Endothelial cell of umbilical vein (primary cell): ENCODE data around the gene SLIT2. TPM values are rescaled to one million over a fixed set of nuclear protein-coding genes. Genes with fewer than 3 reads are reported as not detected.

Experiments
- BruUV-seq: library from RNA; stranded (reverse); fragments of 400-500 nt; replicated peaks from 2 replicates; lab custom pipeline; 2021; lab: Mats Ljungman, UMichigan
- CTCF ChIA-PET: fragments of 300-600, 350-600 bp; sonication (Branson Sonifier 250); formaldehyde crosslinking; loops from one replicate; lab custom pipeline; 2021; ENCODE audit warnings: antibody characterized with exemption, inconsistent platforms; lab: Charles Lee
- POLR2A ChIA-PET: fragments of 300-600, 350-600 bp; sonication (Branson Sonifier 250); formaldehyde crosslinking; loops from one replicate; lab custom pipeline; 2021; ENCODE audit warnings: antibody characterized with exemption, inconsistent platforms; lab: Charles Lee
- DNase-seq: peaks from one replicate; pipeline ENCODE4 v3.0.0-alpha.2; 2011; ENCODE audit warnings: low read depth, low spot score
- FAIRE-seq: peaks from 2 replicates; lab custom pipeline; 2011; peaks lifted over from hg19 to GRCh38; lab: Jason Lieb, UNC
- H2AFZ ChIP-seq: 2 replicates; pipeline ENCODE4 v1.6.0; 2012; ENCODE audit warnings: low read depth, low read length, control low read depth, inconsistent platforms
- H3K27ac ChIP-seq: 2 replicates; pipeline ENCODE4 v1.5.1; 2011; ENCODE audit warnings: low read depth, mild to moderate bottlenecking, control low read depth, low read length, moderate library complexity; ENCODE audit not compliant: insufficient read depth
- H3K27me3 ChIP-seq, 2 experiments: 2 replicates each; pipeline versions ENCODE4 v1.6.0 to v1.6.1; 2011; ENCODE audit warnings: low read length in 2 of 2, mixed read lengths in 1 of 2; ENCODE audit not compliant: control insufficient read depth in 2 of 2, insufficient read depth in 2 of 2
- H3K36me3 ChIP-seq, 2 experiments: 2 replicates in 1 of 2; 3 replicates in 1 of 2; pipeline ENCODE4 v1.5.1; 2011; ENCODE audit warnings: low read length in 2 of 2, mild to moderate bottlenecking in 1 of 2, moderate library complexity in 1 of 2; ENCODE audit not compliant: control insufficient read depth in 2 of 2, insufficient read depth in 2 of 2; ENCODE audit errors: extremely low read depth in 1 of 2
- H3K4me1 ChIP-seq: 3 replicates; pipeline ENCODE4 v1.5.1; 2011; ENCODE audit warnings: mild to moderate bottlenecking, low read length; ENCODE audit not compliant: control insufficient read depth, insufficient read depth; ENCODE audit errors: extremely low read depth
- H3K4me2 ChIP-seq: 2 replicates; pipeline ENCODE4 v1.6.1; 2011; ENCODE audit warnings: low read length, control low read depth, mixed read lengths; ENCODE audit not compliant: insufficient read depth
- H3K4me3 ChIP-seq, 3 experiments: fragments of 200-600 bp in 1 of 3; sonication (generic), shearing (Covaris generic) in 1 of 3; replicated peaks in 1 of 3; 2 replicates each; pipeline ENCODE4 v1.5.1; 2011 to 2016; ENCODE audit warnings: control low read depth in 3 of 3, low read length in 3 of 3, mild to moderate bottlenecking in 2 of 3, inconsistent platforms in 1 of 3, low read depth in 1 of 3, moderate library complexity in 1 of 3; ENCODE audit not compliant: insufficient read depth in 1 of 3
- H3K79me2 ChIP-seq: 2 replicates; pipeline ENCODE4 v1.6.0; 2012; ENCODE audit warnings: low read length, inconsistent platforms; ENCODE audit not compliant: control insufficient read depth, insufficient read depth
- H3K9ac ChIP-seq: replicated peaks from 2 replicates; pipeline ENCODE3; 2011; ENCODE audit warnings: low read length, control low read depth; ENCODE audit not compliant: insufficient read depth; ENCODE audit errors: extremely low read depth
- H3K9me1 ChIP-seq: replicated peaks from 3 replicates; pipeline ENCODE4 v1.6.0; 2011; ENCODE audit warnings: mild to moderate bottlenecking, low read length; ENCODE audit not compliant: control insufficient read depth, insufficient read depth; ENCODE audit errors: extremely low read depth
- H3K9me3 ChIP-seq: replicated peaks from 2 replicates; pipeline ENCODE4 v1.5.1; 2012; ENCODE audit warnings: low read length, inconsistent platforms; ENCODE audit not compliant: control insufficient read depth, insufficient read depth
- H4K20me1 ChIP-seq: replicated peaks from 2 replicates; pipeline ENCODE3; 2011; ENCODE audit warnings: mild to moderate bottlenecking, low read length; ENCODE audit not compliant: control insufficient read depth, insufficient read depth; ENCODE audit errors: extremely low read depth
- EZH2 ChIP-seq: IDR thresholded peaks from 2 replicates; pipeline ENCODE4 v1.6.1; 2012; ENCODE audit warnings: borderline replicate concordance, low read depth, mild to moderate bottlenecking, moderate library complexity, low read length, inconsistent platforms; ENCODE audit not compliant: severe bottlenecking
- FOS ChIP-seq: IDR thresholded peaks from 2 replicates; pipeline ENCODE4 v1.6.1; 2011; ENCODE audit warnings: mild to moderate bottlenecking, low read length, moderate library complexity, borderline replicate concordance; ENCODE audit not compliant: insufficient read depth
- GATA2 ChIP-seq: IDR thresholded peaks from 2 replicates; pipeline ENCODE4 v1.7.0; 2011; ENCODE audit warnings: low read depth, mild to moderate bottlenecking, moderate library complexity, mixed read lengths, low read length; ENCODE audit not compliant: insufficient read length, insufficient read depth
- JUN ChIP-seq: IDR thresholded peaks from 2 replicates; pipeline ENCODE4 v1.6.1; 2011; ENCODE audit warnings: borderline replicate concordance, low read depth; ENCODE audit not compliant: insufficient read length, insufficient read depth
- MYC ChIP-seq: IDR thresholded peaks from one replicate; pipeline ENCODE4 v1.6.1; 2011; ENCODE audit warnings: mild to moderate bottlenecking, low read depth, low read length
- POLR2A ChIP-seq: IDR thresholded peaks from 2 replicates; pipeline ENCODE4 v1.6.1; 2012; ENCODE audit warnings: low read depth, mild to moderate bottlenecking, control low read depth, low read length
- POLR2AphosphoS5 ChIP-seq: IDR thresholded peaks from 2 replicates; pipeline ENCODE4 v1.6.1; 2012; ENCODE audit warnings: low read depth, mild to moderate bottlenecking, control low read depth, low read length, moderate library complexity; ENCODE audit not compliant: insufficient read depth
- dilution Hi-C: fragments of 300-500 bp; cut with MboI; formaldehyde crosslinking; loops from one replicate; pipeline ENCODE4 v1.15.0; 2019; ENCODE audit warnings: low sequenced_read_pairs; ENCODE audit not compliant: extremely low pct_ligation_motif_present
- intact Hi-C: fragments of 100-400 bp; cut with micrococcal nuclease; formaldehyde crosslinking; loops from one replicate; pipeline ENCODE4 v1.10.0; 2022
- polyA plus RNA-seq, 4 experiments: library from polyadenylated mRNA; depleted of rRNA in 3 of 4; stranded (reverse) in 3 of 4; unstranded in 1 of 4; fragments of >200 nt; gene quantifications; 2 replicates each; pipeline versions ENCODE4 v1.2.1 to v1.2.3, GENCODE V29; 2011 to 2012; ENCODE audit warnings: missing spikeins in 1 of 4
- total RNA-seq: library from RNA; stranded (reverse); gene quantifications from 2 replicates; pipeline ENCODE4 v1.2.3, GENCODE V29; 2021
- TF ChIP-seq, protein P1 (sequence below): IDR thresholded peaks from 2 replicates; pipeline ENCODE4 v1.6.1; 2011; ENCODE audit not compliant: insufficient read depth, insufficient read length
- TF ChIP-seq, protein P2 (sequence below), 2 donors: IDR thresholded peaks; 1 replicate in 1 of 2; 2 replicates in 1 of 2; pipeline ENCODE4 v1.5.1; 2011; ENCODE audit warnings: low read length in 2 of 2, mild to moderate bottlenecking in 2 of 2, moderate library complexity in 2 of 2, control low read depth in 1 of 2, inconsistent platforms in 1 of 2, low read depth in 1 of 2; ENCODE audit not compliant: insufficient read depth in 1 of 2; ENCODE audit errors: extremely low read depth in 1 of 2

Gene SLIT2
- total and polyA plus RNA-seq, 2 donors (not counting 3 experiments of a cell fraction or from before 2014, with no cell fraction given), result 9.3 to 22.2 TPM

DNA sequence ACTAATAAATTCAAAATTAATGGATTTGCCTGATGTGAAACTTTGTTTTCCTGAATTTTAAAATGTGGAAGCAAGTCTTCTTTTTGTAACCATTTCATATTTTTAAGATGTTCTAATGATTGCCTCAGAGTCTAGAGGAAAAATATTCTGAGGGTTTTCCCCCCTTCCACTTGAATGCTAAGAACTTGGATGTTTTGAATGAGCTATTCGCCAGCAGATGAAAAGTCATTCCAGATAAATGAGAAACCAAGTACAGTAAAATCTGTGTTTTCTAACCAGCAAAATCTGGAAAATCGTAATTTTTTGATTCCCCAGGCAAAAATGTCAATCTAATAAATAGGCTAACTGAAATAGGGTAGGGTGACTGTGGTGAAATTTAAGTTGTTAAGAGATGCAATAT is 45.6 kb downstream of the SLIT2 start:
- dilution Hi-C loops (no loop called here), intact Hi-C loops (loop anchor here (5.0 kb wide), 1 partner anchor 245 kb away; no protein-coding TSS in a partner anchor)
- no peak overlapping the region for H2AFZ ChIP-seq
- ChIA-PET POLR2A (no interaction called here), CTCF (interaction anchor here (1.2 kb wide), 1 partner anchor 26 kb away, joined by 4 read pairs; no protein-coding TSS in a partner anchor)
- H3K9ac ChIP-seq, result no peak overlapping the region
- DNase-seq (no peak), FAIRE-seq (no peak)
- no peaks in the 10 kb centered on the region for H3K9me1 ChIP-seq
- no peaks in the 10 kb centered on the region for H3K36me3 ChIP-seq
- H3K4me3 ChIP-seq, result no peak overlapping the region
- H3K79me2 ChIP-seq, result no peaks in the 10 kb centered on the region
- no peak overlapping the region for H3K4me2 ChIP-seq
- BruUV-seq, result no TSS peak
- no peaks in the 10 kb centered on the region for H3K9me3 ChIP-seq
- TF ChIP-seq, protein P1, sequence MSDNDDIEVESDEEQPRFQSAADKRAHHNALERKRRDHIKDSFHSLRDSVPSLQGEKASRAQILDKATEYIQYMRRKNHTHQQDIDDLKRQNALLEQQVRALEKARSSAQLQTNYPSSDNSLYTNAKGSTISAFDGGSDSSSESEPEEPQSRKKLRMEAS, result no peak
- TF ChIP-seq POLR2AphosphoS5 (no peak), JUN (no peak), POLR2A (no peak), MYC (no peak), FOS (no peak), GATA2 (no peak), EZH2 (no peak)
- TF ChIP-seq, protein P2, sequence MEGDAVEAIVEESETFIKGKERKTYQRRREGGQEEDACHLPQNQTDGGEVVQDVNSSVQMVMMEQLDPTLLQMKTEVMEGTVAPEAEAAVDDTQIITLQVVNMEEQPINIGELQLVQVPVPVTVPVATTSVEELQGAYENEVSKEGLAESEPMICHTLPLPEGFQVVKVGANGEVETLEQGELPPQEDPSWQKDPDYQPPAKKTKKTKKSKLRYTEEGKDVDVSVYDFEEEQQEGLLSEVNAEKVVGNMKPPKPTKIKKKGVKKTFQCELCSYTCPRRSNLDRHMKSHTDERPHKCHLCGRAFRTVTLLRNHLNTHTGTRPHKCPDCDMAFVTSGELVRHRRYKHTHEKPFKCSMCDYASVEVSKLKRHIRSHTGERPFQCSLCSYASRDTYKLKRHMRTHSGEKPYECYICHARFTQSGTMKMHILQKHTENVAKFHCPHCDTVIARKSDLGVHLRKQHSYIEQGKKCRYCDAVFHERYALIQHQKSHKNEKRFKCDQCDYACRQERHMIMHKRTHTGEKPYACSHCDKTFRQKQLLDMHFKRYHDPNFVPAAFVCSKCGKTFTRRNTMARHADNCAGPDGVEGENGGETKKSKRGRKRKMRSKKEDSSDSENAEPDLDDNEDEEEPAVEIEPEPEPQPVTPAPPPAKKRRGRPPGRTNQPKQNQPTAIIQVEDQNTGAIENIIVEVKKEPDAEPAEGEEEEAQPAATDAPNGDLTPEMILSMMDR (IDR thresholded peaks at IDR 0.05; ENCODE audit: extremely low read depth in 1 of 2, insufficient read depth in 1 of 2, low read depth in 1 of 2, low read length in 2 of 2), result no peak
- no peak overlapping the region for H3K27ac ChIP-seq
- H3K4me1 ChIP-seq, result no peaks in the 10 kb centered on the region
- no peaks in the 10 kb centered on the region for H4K20me1 ChIP-seq
- no peaks in the 10 kb centered on the region for H3K27me3 ChIP-seq
